ENCODE data around the gene DIS3L2. TPM values are rescaled to one million over a fixed set of nuclear protein-coding genes. Genes with fewer than 3 reads are reported as not detected.

Gene DIS3L2
- total RNA-seq, 1 donor from 2014 or later: 34.7 TPM

Small RNA genes within 50 kb of the gene (small RNA-seq; reads per million reads assigned to genes)
- not detected for gene AC068134.3 (ENCODE audit: low replicate concordance)
- not detected for gene AC068134.4 (ENCODE audit: low replicate concordance)
- gene MIR562 (ENCODE audit: low replicate concordance): not detected

Other genes starting within 250 kb of the DIS3L2 start
- 14.8 TPM for gene PDE6D, start 180.4 kb upstream of the DIS3L2 start, total RNA-seq
- 22.5 TPM for gene COPS7B, start 175.3 kb upstream of the DIS3L2 start, total RNA-seq
- gene NPPC, start 35.3 kb upstream of the DIS3L2 start, total RNA-seq: 10.7 TPM